GM10847 (cell line): ENCODE measurements around the gene STK16.

ENCODE experiments used
- POLR2A ChIP-seq: IDR thresholded peaks from 2 replicates; pipeline ENCODE4 v1.6.1; 2011; ENCODE audit not compliant: insufficient read length; ENCODE audit errors: extremely low read depth

STK16 gene

DNA sequence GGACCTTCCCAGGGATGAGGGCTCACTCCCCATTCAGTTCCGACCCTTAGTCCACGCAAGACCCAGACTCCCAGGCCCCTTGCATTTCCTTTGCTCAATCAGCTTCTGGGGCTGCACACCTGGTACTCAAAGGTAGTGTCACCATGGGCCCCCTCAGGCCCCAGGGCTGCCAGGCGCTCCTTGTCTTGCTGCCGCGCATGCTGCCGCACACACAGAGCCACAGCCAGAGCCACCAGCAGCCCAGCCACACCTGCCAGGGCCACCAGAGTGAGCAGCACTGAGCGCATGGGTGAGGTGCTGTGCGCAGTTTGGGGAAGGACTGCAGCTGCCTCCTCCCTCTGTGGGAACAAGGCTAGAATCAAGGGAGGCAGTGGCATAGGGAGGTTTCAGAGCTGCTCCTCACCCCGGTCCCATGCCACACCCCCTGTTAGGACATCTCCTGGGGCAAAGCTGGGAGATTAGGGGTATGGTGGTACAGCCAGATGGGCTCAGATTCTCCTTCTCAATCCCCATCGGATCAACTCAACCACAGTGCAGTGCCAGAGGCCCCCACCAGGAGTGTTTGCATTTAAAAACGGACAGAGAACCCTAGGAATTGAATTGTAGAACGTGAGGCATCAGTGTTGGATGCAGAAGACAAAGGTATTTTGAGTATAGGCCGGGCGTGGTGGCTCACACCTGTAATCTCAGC lies 52.6 kb downstream of the STK16 start:
- TF ChIP-seq POLR2A = no peak

DNA sequence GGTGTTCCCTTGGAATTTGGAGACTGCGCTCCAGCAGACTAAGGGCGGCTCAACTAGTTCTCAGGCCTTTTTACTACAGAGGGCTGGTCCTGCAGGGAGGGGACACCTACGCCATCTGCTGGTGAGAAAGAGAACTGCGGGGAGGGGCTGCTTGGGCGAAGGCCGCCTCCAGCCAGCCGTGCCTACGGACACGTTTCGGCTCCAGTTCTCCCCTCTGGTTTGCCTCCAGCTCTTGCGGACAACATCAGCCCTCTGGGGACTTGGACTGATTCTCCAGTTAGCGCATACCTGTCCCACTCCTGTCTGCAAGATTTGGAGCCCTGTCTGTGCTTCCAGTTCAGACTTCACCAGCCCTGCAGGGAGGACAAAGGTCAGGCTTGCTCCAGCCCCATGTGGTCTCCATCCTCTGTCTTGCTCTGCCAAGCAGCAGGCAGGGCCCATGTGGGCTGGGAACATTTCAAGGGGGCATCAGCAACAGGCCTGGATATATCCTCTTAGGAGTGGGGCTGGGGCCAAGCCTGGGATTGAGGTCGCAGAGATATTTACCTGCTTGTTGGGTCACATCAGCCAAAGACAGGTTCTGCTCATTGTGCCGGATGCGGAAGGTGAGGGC lies 53.6 kb downstream of the STK16 start:
- no peak for TF ChIP-seq POLR2A

DNA sequence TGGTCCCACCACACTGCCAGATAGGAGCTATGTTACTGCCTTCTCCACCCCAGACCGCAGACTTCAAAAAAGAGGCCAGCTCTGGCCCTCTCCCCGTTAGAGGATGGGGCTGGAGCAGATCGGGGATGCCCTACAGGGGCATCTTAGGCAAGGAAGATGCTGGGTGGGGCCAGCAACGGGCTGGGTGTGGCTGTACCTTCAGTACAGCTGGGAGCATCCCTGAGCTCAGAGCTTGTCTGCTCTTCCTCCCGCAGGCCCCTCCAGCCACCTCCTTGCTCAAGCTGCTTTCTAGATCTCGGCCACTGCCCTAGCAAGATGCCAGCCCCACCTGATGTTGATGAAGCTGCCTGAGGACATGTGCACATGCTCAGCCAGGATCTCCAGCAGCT lies 54.1 kb downstream of the STK16 start:
- TF ChIP-seq POLR2A = no peak
